Hematopoietic multipotent progenitor cell (in vitro differentiated cells): ENCODE data around the gene PDE6D. TPM values are rescaled to one million over a fixed set of nuclear protein-coding genes. Genes with fewer than 3 reads are reported as not detected.

ENCODE experiments used
- DNase-seq, 3 donors: peaks; one replicate each; pipeline ENCODE4 v3.0.0-alpha.2; 2011 to 2015; ENCODE audit warnings: low read depth in 2 of 3, low spot score in 2 of 3
- small RNA-seq: library from RNA; depleted of rRNA; stranded (forward); fragments of <200 nt; gene quantifications from one replicate; pipeline ENCODE3, GENCODE V24; 2012
- total RNA-seq: library from RNA; depleted of rRNA; stranded (reverse); fragments of >200 nt; gene quantifications from one replicate; pipeline ENCODE4 v1.2.3, GENCODE V29; 2012

Gene PDE6D
- total RNA-seq, 1 donor, result 14.5 TPM

GRCh38 chr2:231685349-231686191 is 95.5 kb downstream of the PDE6D start:
- DNase-seq, result peak in 1 of 3 donors; percentile 30

- DNase-seq, result no peak
These were observed 96.5 kb downstream of the PDE6D start for GRCh38 chr2:231684314-231685223.

GRCh38 chr2:231683292-231684235 is 97.5 kb downstream of the PDE6D start:
- DNase-seq, result no peak

- no peak for DNase-seq
These were observed 98.3 kb downstream of the PDE6D start for GRCh38 chr2:231682603-231683291.

Small RNAs within 50 kb of the gene (small RNA-seq; reads per million reads assigned to genes)
- not detected for gene AC073476.4
- gene RF00015, result not detected

Other genes with a start within 250 kb of the PDE6D start
- gene TEX44, start 188.4 kb downstream of the PDE6D start, total RNA-seq, result not detected
- 530 TPM for gene PTMA, start 72.8 kb downstream of the PDE6D start, total RNA-seq
- gene COPS7B, start 5.2 kb upstream of the PDE6D start, total RNA-seq, result 22.6 TPM
- 0.27 TPM for gene NPPC, start 145.1 kb upstream of the PDE6D start, total RNA-seq
- gene DIS3L2, start 180.4 kb upstream of the PDE6D start, total RNA-seq, result 39.0 TPM